ENCODE results near the gene PEX7. TPM values are rescaled to one million over a fixed set of nuclear protein-coding genes. Genes with fewer than 3 reads are reported as not detected.
"Not testable (repeated sequence)": the region's sequence is repeated elsewhere in the genome, so short reads cannot be mapped to it uniquely, and the experiment has no call there.

PEX7 gene
- polyA plus RNA-seq, 1 experiment = 5.6 TPM

- no peak for DNase-seq (ENCODE audit: low read depth)
- Histone ChIP-seq H3K4me3 (ENCODE audit: low read depth, low read length) (no peak overlapping the region), H3K36me3 (ENCODE audit: control insufficient read depth, insufficient read depth, low read length) (no peaks in the 10 kb centered on the region), H3K27me3 (ENCODE audit: control insufficient read depth, insufficient read depth, low read length) (no peaks in the 10 kb centered on the region)
- POLR2A ChIA-PET = no interaction called here
- CTCF ChIA-PET = interaction anchor here (2.9 to 4.5 kb wide), 2 partner anchors 11 to 159 kb away, joined by 14 to 15 read pairs; partner anchors contain the start of gene MAP3K5
- TF ChIP-seq CTCF (IDR thresholded peaks at IDR 0.05; ENCODE audit: insufficient read depth, low read depth, low read length) = no peak
These were observed 18.8 kb upstream of the PEX7 start for GRCh38 chr6:136803608-136804007.

- ChIA-PET POLR2A (no interaction called here), CTCF (interaction anchor here (1.0 to 1.1 kb wide), 2 partner anchors 8 to 260 kb away, joined by 3 to 4 read pairs; partner anchors contain the start of gene MAP7)
- TF ChIP-seq CTCF (IDR thresholded peaks at IDR 0.05; ENCODE audit: insufficient read depth, low read depth, low read length) = no peak
- no peak for DNase-seq (ENCODE audit: low read depth)
- no peak overlapping the region for H3K4me3 ChIP-seq (ENCODE audit: low read depth, low read length)
- H3K27me3 ChIP-seq (ENCODE audit: control insufficient read depth, insufficient read depth, low read length) = no peaks in the 10 kb centered on the region
- H3K36me3 ChIP-seq (ENCODE audit: control insufficient read depth, insufficient read depth, low read length) = no peaks in the 10 kb centered on the region
These were observed 13.1 kb upstream of the PEX7 start for GRCh38 chr6:136809091-136809860.

- H3K27me3 ChIP-seq (ENCODE audit: control insufficient read depth, insufficient read depth, low read length) = no peaks in the 10 kb centered on the region
- no peak overlapping the region for H3K4me3 ChIP-seq (ENCODE audit: low read depth, low read length)
- H3K36me3 ChIP-seq (ENCODE audit: control insufficient read depth, insufficient read depth, low read length) = no peaks in the 10 kb centered on the region
- CTCF ChIA-PET = interaction anchor here (1.0 to 1.7 kb wide), 3 partner anchors 11 to 19 kb away, joined by 3 to 6 read pairs (median 4); partner anchors contain the start of genes MAP3K5 and PEX7
- TF ChIP-seq CTCF (IDR thresholded peaks at IDR 0.05; ENCODE audit: insufficient read depth, low read depth, low read length) = no peak
- DNase-seq (ENCODE audit: low read depth) = no peak
- POLR2A ChIA-PET = no interaction called here
These were observed 11.1 kb upstream of the PEX7 start for GRCh38 chr6:136811272-136811671.

- no peak for TF ChIP-seq CTCF (IDR thresholded peaks at IDR 0.05; ENCODE audit: insufficient read depth, low read depth, low read length)
- no peak for DNase-seq (ENCODE audit: low read depth)
- ChIA-PET POLR2A (no interaction called here), CTCF (interaction anchor here (0.8 to 1.7 kb wide), 3 partner anchors 10 to 20 kb away, joined by 3 to 6 read pairs (median 4); partner anchors contain the start of genes MAP3K5 and PEX7)
- H3K4me3 ChIP-seq (ENCODE audit: low read depth, low read length) = no peak overlapping the region
- no peaks in the 10 kb centered on the region; the same call in 1 of the 2 replicates for H3K27me3 ChIP-seq (ENCODE audit: control insufficient read depth, insufficient read depth, low read length)
- no peaks in the 10 kb centered on the region for H3K36me3 ChIP-seq (ENCODE audit: control insufficient read depth, insufficient read depth, low read length)
These were observed 10.2 kb upstream of the PEX7 start for GRCh38 chr6:136812174-136812573.

- CTCF ChIA-PET; H3K36me3 ChIP-seq (ENCODE audit: control insufficient read depth, insufficient read depth, low read length); H3K4me3 ChIP-seq (ENCODE audit: low read depth, low read length); H3K27me3 ChIP-seq (ENCODE audit: control insufficient read depth, insufficient read depth, low read length); POLR2A ChIA-PET; DNase-seq (ENCODE audit: low read depth): not testable (repeated sequence)
These were observed 6.8 kb upstream of the PEX7 start for GRCh38 chr6:136815608-136816007.
